Stimulated activated CD8-positive, alpha-beta memory T cell treated with anti-CD3 and anti-CD28 coated beads, Interleukin-7, amount 100 ng/mL, for 48 hours (primary cell): ENCODE measurements around the gene SLC2A8.

Experiments used
- DNase-seq, 2 donors: peaks; one replicate each; pipeline ENCODE4 v3.0.0-alpha.2; 2020; ENCODE audit warnings: low read depth in 1 of 2; ENCODE audit errors: extremely low read depth in 1 of 2

The SLC2A8 gene, protein sequence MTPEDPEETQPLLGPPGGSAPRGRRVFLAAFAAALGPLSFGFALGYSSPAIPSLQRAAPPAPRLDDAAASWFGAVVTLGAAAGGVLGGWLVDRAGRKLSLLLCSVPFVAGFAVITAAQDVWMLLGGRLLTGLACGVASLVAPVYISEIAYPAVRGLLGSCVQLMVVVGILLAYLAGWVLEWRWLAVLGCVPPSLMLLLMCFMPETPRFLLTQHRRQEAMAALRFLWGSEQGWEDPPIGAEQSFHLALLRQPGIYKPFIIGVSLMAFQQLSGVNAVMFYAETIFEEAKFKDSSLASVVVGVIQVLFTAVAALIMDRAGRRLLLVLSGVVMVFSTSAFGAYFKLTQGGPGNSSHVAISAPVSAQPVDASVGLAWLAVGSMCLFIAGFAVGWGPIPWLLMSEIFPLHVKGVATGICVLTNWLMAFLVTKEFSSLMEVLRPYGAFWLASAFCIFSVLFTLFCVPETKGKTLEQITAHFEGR

DNA sequence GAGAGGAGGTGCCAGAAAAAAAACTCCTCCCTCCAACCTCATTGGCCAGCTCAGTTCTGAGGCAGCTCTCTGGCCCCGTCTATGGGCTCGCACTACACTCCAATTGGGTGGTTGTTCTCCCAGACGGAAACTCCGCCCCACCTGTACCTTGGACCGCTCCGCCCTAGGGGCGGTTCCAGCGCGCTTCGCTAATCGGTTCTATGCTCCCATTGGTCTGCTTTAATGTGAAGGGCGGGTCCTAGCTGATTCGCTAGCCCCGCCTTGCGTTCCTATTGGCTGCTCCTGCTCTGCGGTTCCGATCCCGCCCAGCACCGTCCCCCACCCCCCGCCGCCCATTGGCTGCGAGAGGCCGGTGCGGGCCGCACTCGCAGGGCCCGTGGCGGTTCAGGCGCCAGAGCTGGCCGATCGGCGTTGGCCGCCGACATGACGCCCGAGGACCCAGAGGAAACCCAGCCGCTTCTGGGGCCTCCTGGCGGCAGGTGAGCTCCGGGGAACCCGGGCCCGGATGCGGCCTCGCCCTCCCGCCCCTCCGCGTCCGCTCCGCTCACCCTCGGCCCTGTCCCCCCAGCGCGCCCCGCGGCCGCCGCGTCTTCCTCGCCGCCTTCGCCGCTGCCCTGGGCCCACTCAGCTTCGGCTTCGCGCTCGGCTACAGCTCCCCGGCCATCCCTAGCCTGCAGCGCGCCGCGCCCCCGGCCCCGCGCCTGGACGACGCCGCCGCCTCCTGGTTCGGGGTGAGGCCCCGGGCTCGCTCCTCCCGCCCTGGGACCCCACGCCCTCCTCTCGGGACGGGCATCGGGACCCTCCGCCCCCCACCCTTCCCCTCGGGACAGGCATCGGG lies at the start of gene SLC2A8:
SLC2A8 (plus strand) TSS at position 362 of the 838 bp plus-strand sequence; CDS start at position 424, 62 bp downstream.
- DNase-seq: peak; percentile 79 to 94

DNA sequence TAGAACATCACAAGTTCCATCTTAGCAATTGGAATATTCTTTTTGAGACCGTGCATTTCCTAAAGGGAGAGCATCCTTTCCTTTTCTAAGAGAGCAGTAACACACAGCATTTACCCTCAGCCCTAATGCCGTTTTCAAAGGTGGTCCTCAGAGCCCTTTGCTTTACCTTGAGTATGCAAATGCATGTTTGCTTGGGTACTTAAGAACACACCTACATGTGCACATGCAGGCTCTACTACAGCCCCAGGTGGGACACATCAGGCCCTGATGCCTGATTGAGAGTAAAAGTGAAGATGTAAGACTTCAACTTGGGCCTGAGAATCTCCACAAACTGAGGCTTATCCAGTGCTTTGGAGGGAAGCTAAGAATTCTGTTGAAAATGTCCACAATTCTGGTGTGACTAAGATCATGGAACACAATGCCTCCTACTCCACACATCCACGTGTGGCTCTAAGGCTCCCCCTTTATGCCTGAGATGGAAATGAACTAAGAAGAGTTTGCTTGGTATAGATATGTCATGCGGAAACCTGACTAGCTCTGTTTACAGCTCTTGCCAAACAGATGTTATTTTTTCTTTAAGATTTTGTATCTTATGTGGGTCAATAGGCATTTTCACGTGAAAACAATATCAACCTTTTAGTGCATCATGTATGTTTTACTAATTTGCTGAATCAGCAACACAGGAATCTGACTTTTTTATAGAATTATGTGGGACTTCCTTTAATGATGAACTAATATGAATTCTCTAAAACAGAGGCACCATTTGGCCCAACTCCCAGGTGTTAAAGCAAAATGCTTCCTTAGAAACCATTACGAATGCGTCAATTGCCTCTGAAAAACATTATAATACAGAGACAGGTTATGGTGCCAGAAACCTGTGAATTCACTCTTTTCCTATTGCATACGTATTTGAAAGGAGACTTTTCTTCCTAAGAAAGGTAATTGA lies 48.9 kb upstream of the SLC2A8 start:
- no peak for DNase-seq

DNA sequence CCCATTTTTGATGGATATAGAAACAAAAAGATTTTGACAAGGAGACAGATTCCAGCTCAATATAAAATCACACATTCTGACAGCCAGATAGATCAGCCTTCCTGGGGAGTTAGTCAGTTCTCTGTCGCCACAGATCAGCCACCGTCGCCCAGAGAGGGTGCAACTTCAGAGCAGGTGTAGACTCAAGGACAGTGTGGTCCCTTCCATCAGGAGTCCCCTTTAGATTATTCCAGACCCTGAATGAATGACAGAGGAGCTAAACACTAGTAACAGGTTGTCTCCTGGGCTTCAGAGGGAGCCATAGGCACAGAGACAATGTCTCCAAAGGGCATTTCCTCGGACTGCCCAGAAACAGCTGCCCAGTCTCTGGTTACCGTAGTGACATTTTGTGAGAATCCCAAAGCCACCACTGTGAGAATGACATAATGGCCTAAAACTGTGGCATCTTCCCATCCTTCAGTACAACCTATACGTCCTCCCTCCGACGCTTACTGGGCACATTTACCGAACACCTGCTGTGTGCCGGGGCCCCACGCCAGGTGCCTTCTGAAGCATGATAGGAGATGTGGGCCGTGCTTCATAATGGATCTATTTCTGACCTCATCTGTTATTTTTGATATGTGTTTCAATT lies 47.4 kb upstream of the SLC2A8 start:
- DNase-seq: no peak

DNA sequence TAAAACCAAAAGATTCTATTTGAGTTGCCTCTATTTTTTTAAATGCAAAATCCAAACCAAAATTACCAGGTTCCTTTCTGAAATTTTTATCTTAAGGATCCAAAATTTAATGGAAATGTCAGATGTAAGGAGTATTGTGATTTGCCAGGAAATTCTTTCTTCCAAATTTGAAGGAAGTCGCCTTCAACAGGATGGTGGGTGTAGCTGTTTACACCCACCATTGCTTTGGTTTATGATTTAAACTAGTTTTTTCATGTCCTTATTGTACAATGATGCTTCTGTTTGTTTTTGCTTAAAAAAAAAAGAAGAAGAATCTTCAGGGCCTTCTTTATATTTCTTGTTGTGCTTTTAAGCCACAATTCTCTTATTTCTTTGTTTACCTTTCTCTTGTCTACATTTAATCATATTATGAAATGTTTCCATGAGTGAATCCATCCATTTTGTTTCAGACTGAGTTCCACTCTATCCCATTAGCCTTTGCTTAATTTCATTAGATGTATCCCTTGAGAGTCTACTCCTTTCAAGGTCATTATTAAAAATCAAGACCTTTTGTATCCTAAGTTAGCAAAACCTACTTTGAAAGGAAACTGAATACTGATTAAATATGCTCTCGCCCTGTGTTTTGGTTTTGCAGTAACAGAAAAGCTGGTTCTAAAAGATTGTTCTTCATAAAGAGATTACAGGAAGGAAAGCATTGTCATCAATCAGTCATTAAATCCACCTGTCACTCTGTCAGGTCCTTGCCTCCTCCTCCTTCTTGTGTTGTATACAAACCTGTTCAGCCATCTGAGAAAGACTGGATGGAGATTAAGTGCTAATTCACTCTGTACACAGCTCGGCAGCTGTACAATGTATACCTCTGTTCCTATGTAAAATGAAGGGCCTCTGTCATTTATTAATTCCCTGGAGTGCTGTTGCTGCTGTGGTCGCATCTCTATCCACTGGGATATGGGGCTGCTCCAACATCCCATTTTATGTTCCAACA lies 45.5 kb upstream of the SLC2A8 start:
- no peak for DNase-seq

DNA sequence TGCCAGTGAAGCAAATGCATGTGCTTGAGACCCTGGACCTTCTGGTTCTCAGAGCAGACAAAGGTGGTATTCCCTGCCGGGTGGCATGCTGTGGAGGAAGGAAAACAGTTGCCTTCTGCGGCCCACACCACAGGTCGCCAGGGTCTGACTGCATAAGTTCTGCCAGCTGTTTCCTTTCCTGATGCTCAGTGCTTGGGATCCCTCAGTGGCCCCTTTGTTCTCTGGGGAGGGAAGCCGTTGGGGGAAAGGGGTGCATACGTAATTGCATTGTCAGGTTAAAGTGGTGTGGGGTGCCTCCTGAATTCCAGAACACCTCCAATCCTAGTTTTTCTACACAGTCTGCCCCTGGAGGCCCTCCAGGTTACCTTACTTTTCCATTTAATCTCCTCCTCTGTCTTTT lies 43.1 kb upstream of the SLC2A8 start:
- no peak for DNase-seq

DNA sequence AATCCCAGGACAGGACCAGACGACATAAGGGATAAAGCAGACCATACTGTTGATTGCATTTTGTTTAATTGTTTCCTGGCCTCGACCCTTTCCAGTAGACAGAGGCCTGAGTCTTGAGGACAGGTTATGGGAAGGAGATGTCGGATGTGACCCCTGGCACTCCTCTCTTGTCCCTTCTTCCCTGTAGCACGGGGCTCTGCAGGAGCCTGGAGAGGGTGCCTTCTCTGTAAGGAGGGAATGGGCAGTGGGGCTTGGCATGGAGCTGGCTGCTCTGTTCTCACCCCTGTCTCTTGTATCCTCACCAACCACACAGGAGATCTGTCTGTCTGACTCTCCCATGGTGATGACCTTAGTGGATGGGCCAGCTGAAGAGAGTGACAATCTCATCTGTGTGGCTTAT lies 40.1 kb upstream of the SLC2A8 start:
- DNase-seq: no peak

DNA sequence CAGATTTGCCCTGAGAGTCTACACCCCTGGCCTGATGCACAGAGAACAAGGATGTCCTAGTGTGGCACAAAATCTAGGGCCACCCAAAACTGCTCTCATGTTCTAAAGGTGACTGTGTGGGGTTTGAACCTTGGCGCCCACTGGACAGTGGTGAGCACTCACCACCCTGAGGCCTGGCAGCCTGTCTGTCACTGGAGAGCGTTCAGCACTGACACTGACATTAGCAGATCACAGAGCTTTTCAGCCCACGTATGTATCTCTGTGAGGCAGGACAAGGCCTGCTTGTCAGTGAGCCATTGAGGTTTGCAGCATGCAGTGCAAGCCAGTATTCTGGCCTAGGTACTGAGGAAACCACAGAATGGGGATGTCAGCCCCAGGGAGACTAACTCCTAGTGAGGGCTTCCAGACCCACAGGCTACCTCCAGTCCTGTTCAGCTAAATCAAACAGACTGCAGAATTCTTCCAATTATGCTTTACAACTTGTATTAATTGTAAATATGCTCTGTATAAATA lies 38.9 kb upstream of the SLC2A8 start:
- DNase-seq: no peak

DNA sequence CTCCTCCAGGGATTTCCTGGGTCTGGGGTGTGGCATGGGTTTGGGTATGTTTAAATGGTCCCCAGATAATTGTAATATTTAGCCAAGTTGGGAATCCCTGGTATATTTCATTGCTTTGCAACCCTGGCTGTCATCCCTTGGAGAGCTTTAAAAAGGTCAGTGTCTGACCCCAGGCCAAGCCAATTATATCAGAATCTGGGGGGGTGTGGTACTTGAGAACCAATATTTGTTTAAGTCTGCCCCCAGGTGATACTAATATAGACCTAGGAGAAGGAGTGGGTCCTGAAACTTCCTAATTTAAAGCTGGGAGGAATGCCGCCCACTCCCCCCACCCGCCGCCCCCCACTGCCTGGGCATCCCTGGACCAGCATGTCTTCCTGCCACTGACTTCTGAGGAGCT lies 38.2 kb upstream of the SLC2A8 start:
- DNase-seq: no peak

DNA sequence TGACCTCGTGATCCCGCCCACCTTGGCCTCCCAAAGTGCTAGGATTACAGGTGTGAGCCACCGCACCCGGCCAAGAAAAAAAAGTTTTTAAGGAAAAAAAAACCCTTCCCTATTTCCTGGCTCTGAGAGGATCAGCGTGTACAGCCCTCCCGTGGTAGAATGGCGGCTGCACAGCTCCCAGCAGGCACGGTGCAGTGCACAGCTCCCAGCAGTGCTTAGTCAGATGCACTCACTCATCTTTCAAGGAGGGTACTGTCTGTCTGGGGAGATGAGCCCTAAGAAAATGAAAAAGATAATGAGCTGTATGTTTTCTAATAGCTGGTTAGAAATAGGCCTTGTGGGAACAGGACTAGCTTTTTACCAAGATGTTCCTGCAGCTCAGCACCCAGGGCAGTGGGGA lies 36.7 kb upstream of the SLC2A8 start:
- no peak for DNase-seq

DNA sequence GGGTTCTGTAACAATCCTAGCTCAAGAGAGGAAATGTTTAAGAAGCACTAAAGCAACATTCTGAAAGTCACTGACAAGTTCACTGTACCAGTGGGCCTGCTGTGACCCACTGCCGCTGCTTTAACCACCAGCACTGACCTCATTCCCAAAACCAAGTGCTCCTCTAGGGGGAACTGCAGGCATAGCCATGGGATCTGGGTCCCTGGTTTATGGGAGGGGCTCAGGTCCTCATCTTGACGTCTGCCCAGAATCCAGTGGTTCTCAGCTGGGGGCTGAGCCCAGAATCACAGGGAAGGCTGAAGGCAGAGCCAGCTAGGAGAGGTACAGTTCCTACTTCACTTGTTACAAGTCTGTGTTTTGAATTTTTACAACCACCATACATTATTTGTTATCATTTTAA lies 36.1 kb upstream of the SLC2A8 start:
- DNase-seq: no peak

DNA sequence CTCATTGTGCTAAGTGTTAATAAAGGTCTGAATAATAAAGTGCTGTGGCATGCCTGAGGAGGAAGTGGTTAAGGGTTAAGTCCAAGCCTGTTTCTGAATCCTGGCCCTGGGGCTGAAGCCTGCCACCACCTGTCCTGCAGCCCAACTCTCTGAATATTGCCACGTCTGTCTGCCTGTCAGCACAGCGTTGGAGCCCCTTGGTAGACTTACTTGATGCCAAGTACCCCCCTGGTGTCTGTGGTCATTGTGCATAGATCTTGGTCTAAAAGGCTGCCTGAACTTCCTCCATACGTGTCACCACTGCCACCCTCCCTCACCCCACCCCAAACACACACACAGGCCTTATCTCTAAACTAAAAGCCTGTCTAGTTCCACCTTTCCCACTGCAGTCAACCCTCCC lies 35.4 kb upstream of the SLC2A8 start:
- DNase-seq: no peak

DNA sequence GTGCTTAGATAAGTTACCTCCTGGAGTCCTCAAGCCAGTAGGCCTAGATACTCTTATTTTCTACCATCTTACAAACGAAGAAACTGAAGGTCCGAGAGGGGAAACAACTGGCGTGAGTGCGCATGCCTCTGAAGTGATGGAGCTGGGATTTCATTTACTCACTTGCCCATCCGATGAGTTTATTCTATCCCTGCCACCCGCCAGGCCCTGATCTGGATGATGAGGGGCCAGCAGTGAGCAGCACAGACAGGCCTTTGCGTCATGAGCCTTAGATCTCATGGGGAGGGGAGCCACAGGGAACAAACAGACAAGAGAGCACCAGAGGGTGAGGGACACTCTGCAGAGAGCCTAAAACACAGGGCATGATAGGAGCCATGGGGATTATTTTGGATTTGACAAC lies 34.1 kb upstream of the SLC2A8 start:
- DNase-seq: no peak

DNA sequence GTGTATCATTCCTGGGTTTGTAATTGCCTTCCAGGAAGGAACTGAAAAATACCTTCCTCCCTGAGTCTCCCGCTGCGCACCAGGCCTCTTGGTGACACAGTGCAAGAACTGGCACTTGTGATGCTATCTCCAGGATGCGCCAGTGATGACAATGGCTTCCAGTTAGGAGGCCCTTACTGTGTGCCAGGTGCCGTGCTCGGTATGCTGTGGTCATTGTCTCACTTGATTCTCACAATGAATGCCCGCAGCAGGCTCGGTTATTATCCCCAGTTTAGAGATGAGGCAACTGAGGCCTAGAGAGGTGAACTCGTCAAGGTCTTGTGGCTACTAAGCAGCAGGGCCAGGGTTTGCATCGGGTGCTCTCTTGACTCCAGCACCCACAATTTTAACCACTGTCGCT lies 31.5 kb upstream of the SLC2A8 start:
- DNase-seq: no peak

DNA sequence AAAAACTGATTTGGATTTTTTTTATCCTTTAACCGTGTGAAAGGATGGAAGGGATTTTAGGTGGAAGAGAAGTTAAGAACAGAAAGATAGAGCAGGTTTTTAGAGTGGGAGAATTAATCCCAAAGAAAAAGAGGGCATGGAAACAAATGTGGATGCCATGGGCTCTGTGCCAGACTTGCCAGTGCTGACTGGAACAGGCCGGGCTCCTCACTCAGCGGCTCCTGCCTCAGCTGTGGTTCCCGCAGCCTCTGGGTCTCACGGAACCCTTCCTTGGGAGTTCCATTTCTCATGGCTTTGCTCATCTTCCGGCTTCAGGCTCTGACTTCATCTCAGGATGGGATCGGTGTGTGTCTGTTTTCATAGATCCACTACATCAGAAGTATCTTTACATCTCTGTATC lies 30.4 kb upstream of the SLC2A8 start:
- DNase-seq: no peak

DNA sequence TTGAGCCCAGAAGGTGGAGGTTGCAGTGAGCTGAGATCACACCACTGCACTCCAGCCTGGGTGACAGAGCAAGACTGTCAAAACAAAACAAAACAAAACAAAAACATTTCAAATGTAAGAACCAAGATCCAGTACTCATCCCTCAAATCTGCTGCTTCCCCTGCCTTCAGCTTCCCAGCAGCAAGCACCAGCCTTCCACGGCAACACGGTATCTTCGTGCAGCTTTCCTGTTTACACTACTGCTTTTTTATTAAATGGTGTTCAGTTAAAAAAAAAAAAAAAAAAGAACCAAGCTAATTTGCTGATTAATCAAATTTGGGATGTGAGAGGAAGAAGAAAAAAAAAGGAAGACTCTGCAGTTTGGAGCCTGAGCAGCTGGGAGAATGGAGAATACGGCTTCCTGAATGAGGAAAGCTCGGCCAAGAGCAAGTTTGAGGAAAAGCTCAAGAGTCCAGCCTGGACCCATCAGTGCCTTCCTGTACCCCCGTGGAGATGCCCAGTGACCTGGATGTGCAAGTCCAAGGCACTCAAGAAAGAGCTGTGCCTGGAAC lies 28.0 kb upstream of the SLC2A8 start:
- no peak for DNase-seq

DNA sequence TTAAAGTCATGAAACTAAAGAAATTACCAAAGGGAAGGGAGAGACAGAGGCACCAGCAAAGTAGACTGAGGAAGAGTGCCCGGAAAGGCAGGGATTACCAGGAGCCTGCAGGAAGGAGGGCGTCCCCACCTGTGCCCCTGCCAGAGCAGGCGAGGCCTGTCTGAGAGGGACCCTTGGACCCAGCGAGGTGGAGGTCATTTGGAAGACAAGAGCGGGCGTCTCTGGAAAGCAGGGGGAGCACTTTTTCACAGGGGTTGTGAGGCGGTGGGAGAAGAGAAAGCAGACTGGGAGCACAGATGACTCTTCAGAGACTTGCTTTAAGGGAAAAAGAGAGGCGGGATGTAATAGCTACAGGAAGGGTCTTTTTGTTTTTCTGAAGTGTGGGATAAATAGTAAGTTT lies 27.5 kb upstream of the SLC2A8 start:
- no peak for DNase-seq

DNA sequence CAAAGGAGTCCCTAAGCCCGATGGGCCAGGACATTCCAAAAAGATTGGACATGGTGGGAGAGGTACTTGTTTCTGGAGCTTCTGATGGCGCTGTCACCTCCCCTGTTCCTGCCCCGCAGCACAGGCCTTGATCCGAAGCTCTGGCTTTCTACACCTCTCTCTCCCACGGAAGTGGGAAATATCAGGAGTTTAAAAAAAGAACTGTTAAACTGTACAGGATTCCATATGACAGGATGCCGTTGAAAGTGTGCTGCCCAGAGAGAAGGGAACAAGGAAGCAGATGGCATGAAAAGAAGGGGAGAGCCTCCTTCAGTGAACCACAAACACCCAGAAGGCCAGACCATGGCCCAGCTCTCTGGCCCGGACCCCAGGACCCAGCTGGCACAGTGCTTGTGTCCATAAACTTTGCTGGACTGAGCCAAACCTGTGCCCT lies 26.8 kb upstream of the SLC2A8 start:
- no peak for DNase-seq
